Keratinocyte (primary cell): Measurements from ENCODE around the gene TLX2.

Experiments
- CTCF ChIP-seq, 3 experiments: IDR thresholded peaks in 1 of 3; conservative IDR thresholded peaks in 1 of 3; optimal IDR thresholded peaks in 1 of 3; 2 replicates in 2 of 3; 3 replicates in 1 of 3; pipeline versions ENCODE3 to v1.5.1; 2011; ENCODE audit warnings: low read length in 3 of 3, mild to moderate bottlenecking in 3 of 3, moderate library complexity in 2 of 3, control low read depth in 1 of 3, inconsistent platforms in 1 of 3; ENCODE audit not compliant: insufficient read depth in 2 of 3; ENCODE audit errors: extremely low read depth in 1 of 3
- EZH2 ChIP-seq: IDR thresholded peaks from one replicate; pipeline ENCODE4 v1.6.1; 2012; ENCODE audit warnings: inconsistent platforms, mild to moderate bottlenecking, low read length, moderate library complexity

GRCh38 chr2:74499940-74500577 lies 14.2 kb upstream of the TLX2 start:
- no peak for TF ChIP-seq CTCF (optimal IDR thresholded peaks at IDR 0.05 in 1 of 3, IDR thresholded peaks at IDR 0.05 in 1 of 3, conservative IDR thresholded peaks at IDR 0.05 in 1 of 3; ENCODE audit: extremely low read depth in 1 of 3, insufficient read depth in 2 of 3, low read length in 3 of 3)
- no peak for TF ChIP-seq EZH2
